GM21619 (cell line): ENCODE measurements around the gene PLA2G4B.
A peak's percentile ranks its signal among the peaks of the same experiment; 100 is the strongest.
"Not testable (repeated sequence)": the region's sequence is repeated elsewhere in the genome, so short reads cannot be mapped to it uniquely, and the experiment has no call there.

Experiments used
- ATAC-seq: cut with Tn5 transposase; IDR thresholded peaks from one replicate; pipeline ENCODE4 v1.9.1; 2021; ENCODE audit not compliant: unreplicated experiment

Gene PLA2G4B

DNA sequence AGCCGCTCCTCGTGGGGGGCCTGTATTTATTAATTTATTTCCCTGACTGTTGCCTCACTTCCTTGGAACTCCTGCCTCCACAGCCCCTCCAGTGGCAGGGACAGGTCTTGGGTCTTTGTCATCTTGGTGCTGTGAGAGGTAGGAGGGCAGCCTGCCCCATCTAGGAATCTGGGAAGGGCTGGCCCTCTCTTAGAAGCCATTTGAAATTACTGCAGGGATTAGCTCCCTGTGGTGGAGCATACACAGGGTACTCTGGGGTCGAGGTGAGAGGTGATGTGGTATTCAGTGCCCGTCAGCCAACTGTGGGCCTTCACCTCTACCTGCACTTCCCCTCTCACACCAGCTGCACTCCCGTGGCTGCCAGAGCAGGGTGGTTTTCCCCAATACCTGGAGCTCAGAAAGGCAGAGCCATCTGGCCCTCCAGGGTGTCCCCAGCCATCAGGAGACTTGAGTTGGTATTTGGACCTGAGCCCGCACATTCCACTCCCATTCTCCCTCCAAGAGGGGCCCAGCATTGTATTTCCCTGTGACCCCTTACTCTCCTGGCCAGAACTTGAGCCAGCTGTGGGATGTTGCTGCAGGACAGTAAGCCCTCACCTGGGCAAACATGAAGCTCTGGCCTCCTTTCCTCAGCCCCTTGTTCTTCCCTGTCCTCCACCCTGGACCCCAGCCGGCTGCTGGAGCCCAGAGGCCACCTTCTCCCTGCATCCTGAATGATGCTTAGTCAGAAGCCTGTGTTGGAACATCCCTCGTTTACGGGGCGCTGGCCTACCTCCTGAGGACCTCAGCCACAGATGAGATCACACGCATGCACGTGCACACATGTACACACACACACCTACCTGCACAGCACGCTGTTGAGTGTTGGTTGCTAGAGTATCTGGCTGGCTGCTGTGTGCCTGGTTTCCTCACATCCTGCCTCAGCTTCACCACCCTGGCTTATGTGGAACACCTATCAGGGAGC, 12.8 kb upstream of the PLA2G4B start:
- no peak for ATAC-seq

DNA sequence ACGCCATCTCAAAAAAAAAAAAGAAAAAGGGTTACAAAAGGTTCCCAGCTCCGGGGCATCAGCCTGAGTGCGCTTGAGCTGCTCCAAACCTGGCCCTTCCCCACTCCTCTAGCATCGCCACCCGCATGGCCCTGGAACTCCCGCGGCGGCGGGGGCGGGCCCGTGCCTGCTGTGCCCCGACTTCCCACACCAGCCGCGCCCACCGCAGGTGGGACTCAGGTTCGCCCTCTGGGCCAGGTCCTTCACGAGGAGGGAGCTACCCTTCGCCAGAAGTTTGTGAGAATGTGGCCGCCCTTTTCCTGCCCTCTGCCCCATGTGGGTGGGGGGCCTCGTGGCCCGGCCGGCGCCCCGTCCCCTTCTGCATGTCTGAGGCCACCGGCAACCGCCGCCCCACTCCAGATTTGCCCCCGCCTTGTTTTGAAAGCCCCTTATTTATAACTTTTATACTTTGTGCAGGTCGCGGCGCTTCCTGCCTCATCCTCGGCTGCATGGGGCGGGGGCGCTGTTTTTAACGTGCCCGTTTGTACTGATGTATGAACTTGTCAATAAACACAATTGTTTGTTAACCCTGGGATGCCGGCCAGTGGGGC, 11.3 kb upstream of the PLA2G4B start:
- ATAC-seq: peak; percentile 10

DNA sequence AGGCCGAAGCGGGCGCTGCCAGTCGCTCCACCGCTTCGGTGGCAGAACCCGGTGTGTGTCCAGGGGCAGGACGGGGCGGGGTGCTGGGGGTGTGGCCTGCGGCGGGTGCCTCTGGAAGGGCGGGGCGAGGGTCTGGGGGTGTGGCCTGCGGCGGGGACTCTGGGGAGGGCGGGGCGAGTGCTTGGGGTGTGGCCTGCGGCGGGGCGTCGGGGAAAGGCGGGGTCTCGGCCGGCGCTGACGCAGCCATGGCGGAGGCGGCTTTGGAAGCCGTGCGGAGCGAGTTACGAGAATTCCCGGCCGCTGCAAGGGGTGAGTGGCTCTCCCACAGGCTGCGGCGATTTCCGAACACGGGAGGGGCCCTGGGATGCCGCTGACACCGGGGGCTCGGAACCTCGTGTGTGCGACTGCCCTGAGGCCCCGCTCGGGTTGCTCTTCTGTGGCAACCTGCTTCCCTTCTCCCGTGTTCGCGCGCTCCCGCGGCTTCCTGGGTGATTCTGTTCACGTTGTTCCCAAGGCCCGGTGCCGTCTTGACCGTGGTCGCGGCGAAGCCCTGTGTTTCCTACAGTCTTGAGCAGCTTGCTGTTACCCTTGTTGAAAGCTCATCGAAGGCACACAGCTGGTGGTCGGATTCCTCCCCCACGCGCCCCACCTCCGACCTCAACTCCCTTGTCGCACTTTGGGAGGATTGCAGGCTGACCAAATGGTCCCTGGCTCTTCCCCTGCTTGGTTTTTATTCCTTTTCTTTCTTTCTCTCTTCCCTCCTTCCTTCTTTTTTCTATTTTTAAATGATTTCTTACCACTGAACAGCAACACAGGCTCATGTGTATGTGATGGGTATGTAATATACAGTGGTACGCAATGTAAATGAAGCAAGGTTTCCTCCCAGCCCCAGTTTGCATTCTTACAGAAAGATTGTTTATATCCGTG, 10.5 kb upstream of the PLA2G4B start, which contains the start of gene JMJD7:
JMJD7 (plus strand) TSS at position 213 of the 927 bp plus-strand sequence; CDS start at position 246, 33 bp downstream.
- peak; percentile 60 for ATAC-seq

DNA sequence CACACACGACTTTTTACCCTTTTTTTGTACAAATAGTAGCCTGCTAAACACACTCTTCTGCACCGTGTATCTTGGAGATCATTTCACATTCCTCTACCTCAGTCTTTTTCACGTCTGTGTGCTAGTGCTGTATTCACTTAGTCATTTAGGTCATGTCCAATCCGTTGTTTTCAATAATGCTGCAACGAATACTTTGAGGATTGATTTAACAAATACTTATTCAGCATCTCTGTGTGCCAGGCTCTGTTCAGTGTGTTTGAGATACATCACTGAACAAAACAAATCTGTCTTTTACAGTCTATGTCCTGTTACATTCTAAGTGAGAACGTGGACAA, 9.9 kb upstream of the PLA2G4B start:
- ATAC-seq: no peak

DNA sequence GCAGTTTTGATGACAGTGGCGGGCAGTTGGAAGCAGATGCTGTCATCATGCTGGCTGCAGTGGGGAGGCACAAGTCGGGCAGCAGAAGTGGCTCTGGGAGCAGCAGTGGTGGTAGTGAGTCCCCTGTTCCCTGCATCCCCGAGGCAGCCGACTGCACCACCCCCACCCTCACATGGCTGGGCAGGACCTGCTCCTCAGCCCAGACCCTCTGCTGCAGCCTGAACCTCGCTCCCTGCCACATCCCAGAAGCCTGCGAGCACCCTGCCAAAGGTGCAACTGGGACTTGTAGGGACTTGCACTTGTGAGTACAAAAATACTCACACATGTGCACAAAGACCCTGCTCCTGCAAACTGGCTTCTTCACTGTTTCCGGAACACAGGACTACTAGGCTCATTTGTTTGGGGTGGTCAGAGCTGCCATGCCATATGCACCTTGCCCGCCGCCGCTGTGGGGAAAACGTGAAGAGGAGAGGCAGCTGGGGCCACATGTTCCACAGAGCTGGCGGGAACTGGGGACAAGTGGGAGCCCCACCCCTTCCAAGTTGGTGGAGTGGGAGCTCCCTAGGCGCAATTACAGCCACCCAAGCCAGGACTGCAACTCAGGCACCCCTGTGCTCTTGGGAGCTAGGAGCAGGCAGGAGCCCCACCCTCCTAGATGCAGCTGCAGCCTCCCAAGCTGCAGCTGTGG, 8.5 kb upstream of the PLA2G4B start:
- ATAC-seq: no peak

DNA sequence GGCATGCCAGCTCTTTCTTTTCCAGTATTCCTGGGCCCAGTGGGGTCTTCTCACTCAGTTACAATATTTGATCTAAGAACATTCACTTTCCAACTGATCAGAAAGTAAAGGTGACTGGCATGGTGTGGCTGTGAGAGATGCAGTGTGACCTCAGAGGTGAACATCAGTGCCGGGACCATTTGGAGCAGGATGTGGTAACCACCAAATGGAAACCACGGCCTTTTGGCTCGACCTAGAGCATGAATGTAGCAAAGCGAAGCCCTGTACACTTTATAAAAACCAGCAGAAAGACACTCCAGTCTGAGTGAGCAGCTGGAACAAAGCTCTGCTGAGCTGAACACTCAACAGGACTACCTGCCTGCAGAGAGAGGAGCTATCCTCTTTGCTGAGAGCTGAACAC, 7.4 kb upstream of the PLA2G4B start:
- ATAC-seq: not testable (repeated sequence)

DNA sequence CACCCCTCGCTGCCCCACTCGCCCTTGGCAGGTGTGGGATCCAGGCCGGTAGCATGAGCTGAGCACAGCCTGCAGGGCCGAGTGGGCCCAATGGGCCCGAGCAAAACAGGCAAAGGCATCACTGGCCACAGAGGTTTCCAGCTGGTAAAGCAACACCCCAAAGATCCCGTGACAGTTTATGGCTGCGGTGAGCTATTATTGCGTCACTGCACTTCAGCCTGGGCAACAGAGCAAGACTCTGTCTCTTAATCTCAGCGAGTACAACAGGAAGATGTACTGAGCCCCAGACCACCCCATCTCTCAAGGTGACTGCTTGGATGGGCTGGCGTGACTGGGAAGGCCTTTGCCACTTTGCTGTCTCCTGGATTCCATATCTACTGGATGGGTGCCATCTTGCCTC, 6.4 kb upstream of the PLA2G4B start:
- no peak for ATAC-seq

DNA sequence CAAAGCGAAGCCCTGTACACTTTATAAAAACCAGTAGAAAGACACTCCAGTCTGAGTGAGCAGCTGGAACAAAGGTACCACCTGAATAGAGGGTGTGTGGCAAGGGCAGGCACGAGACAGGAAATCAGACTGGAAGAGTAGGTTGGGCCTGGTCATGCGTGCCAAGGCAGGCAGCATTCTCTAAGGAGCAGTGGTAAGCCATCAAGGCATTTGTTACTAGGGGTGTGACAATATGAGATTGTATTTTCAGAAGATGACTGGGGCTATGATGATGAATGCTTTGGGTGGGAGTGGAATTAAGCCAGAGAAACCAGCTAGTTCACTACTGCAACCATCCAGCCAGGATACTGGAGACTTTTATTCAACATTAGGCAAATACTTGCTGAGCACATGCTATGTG, 5.8 kb upstream of the PLA2G4B start:
- ATAC-seq: no peak

DNA sequence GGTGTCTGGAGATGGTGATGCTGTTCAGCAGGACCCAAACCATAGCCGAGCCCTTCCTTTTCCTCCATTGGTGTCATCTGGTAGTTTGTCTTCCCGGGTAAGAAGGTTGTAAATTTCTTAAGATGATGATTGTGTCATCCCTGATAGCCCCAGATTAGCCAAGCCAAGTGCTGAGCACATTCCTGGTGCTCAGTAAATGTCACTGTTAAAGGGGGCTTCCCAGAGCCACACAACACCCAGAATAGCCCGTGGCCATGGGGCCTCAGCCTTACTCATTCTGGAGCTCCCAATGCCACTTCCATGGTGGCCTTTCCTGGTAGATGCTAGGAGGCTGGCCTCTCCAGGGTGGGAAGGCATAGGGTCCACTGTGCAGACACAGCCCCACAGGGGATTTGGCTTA, 4.6 kb upstream of the PLA2G4B start:
- no peak for ATAC-seq

DNA sequence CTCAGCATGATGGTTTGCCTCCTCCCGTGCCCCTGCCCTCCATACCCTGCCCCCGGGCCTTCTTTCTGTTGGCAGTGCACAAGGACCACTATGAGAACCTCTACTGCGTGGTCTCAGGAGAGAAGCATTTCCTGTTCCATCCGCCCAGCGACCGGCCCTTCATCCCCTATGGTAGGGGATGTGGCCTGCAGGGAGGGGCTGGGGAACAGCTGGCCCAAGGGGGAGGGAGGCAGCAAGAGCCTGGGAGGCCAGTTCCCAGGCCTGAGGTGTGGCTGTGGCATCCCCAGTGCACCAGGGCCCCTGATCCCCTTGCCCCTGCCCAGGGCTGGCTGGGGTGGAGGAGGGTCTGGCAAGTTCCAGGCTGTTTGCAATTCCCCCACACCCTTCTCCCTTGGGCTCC, 2.6 kb upstream of the PLA2G4B start:
- no peak for ATAC-seq

DNA sequence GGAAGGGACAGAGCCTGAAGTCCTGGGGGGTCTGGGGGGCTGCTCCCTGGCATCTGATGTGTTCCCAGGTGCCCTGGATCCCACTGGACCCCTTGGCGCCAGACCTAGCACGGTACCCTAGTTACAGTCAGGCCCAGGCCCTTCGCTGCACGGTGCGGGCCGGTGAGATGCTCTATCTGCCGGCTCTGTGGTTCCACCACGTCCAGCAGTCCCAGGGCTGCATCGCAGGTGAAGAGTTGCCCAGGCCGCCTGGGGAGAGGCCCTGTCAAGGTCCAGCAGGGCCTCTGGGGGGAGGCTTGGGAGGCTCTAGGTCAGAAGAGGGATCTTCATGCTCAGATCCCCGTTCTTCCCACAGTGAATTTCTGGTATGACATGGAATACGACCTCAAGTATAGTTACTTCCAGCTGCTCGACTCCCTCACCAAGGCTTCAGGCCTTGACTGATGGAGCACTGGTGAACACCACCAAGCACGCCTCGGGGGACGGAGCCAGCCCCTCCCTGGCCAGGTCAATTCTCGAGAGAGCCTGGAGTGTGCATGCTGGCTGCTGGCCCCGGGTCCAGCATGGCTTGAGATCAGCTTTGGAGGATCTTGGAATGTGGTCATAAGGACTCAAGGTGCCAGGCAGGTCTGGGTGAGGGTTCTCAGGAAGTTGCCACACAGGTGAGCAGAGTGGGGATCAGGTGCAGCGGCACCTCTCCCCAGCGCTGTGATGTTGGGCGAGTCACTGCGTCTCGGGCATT, 1.8 kb upstream of the PLA2G4B start:
- no peak for ATAC-seq

DNA sequence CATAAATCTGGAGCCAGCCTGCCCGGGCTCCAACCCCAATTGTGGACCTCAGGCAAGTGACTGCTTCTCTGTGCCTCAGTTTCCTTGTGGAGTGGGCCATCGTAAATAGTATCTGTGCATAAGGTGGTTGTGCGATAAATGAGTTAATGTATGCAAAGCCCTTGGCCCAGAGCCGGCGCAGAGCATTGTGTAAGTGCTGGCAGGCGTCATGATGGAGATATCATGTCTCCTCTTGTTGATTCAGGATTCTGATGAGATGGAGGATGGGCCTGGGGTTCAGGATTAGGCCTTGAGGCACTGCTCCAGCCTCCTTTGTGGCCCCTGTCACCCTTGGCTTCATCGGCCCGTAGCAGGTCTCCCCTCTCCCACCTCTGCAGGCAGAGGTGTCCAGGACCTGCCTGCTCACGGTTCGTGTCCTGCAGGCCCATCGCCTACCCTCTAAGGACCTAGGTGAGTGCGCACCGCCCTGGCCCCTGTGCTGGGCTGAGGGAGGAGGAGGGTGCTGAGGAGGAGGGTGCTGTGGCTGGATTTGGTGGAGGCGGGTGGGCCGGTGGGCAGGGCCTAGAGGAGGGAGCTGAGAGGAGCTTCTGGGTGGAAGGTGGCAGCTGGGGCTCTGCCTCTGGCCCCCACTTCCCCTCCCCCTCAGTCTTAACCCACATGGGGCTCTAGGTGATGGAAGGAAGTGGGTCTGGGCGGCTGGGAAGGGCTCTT, 1.3 kb downstream of the PLA2G4B start:
- no peak for ATAC-seq

DNA sequence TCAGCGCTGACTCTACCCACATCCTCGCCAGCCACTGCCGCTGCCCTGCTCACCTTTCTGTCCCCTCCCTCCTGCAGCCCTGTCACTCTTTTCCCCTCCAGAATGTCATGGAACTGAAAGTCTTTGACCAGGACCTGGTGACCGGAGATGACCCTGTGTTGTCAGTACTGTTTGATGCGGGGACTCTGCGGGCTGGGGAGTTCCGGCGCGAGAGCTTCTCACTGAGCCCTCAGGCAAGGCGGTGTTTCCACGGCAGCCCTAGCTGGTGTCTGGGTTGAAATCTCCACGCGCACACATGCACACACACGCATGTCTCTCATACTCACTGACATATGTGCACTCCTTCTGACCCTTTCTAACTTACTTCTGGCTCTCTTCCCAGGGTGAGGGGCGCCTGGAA, 2.0 kb downstream of the PLA2G4B start:
- no peak for ATAC-seq

DNA sequence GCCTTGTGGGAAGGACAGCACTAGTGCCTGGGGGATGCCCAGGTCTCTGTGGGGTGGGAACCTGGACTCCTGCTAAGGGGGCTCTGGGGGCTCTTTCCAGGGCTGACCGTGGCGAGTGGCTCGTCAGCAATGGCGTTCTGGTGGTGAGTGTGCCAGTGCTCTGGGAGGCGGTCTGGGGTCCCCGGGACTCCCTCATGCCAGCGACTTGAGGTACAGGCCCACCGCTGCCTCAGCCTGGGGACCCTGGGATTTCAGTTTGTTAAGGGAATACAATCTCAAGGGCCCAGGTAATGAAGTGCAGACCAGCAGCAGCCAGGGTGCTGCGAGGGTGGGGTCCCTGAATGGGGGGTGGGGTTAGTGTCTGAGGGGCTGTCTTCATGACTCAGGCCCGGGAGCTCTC, 2.5 kb downstream of the PLA2G4B start:
- ATAC-seq: no peak

DNA sequence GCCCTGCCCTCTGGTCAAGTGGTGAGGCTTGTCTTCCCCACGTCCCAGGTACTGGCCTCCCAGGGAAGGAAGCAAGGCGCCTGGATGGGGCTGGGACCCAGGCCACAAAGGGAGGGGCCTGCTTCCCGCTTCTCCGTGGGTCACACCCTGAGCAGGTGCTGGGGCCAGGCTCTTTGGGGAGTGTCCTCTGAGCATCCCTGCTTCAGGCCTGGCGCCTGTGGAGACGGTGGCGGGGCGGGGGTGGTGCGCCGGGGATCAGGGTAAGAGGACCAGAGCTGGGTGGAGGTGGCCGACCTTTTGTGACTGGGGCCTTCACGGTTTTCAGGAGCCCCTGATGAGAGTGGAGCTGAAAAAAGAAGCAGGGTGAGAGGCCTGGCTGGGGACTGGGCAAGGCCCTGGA, 3.6 kb downstream of the PLA2G4B start:
- ATAC-seq: no peak

DNA sequence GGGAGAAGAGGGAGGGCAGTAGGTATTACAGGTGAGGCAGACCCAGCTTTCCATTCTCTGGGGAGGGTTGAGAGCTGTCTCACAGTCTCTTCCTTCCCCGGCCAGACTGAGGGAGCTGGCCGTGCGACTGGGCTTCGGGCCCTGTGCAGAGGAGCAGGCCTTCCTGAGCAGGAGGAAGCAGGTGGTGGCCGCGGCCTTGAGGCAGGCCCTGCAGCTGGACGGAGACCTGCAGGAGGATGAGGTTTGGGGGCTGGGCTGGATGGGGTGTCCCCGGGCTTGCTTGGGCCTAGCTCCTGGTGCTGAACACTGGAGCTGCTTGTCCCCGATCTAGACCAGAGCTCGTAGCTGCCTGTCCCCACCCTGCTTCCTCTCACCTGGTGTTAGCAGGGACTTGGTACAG, 4.9 kb downstream of the PLA2G4B start:
- no peak for ATAC-seq

DNA sequence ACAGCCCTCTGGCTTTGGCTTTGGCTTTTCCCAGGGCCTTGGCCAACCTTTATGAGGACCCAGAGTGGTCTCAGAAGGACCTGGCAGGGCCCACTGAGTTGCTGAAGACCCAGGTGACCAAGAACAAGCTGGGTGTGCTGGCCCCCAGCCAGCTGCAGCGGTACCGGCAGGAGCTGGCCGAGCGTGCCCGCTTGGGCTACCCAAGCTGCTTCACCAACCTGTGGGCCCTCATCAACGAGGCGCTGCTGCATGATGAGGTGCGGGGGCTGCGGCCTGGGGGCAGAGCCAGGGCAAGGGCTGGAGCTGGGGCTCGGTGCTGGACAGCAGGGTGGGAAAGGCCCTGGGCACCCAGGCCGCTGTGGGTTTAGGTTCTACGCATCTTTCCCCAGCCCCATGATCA, 6.2 kb downstream of the PLA2G4B start:
- ATAC-seq: no peak

DNA sequence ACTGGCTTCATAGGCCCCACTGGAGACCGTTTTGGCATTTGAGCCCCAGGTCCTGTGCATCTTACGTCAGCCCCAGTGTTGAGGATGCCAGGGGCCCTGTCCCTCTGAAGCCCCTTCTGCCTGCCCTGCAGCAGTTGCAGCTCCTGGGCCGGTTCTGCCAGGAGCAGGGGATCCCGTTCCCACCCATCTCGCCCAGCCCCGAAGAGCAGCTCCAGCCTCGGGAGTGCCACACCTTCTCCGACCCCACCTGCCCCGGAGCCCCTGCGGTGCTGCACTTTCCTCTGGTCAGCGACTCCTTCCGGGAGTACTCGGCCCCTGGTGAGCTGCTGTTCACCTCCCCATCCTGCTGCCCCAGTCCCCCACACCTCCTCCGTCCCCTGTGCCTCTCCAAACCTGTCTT, 8.6 kb downstream of the PLA2G4B start:
- ATAC-seq: no peak

DNA sequence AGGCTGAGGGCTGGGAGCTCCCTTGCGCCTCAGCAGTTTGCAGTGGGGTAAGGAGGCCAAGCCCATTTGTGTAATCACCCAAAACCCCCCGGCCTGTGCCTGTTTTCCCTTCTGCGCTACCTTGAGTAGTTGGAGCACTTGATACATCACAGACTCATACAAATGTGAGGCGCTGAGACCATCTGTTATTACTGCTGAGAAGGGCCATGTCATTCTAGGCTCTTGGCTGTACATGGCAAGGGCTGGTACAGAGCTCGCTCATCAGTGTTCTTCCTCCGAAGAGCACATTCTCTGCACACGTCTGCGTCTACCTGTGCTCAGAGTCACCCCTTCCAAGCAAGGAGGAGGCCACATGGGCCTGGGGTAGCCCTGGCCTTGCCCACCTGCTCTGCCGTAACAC, 9.3 kb downstream of the PLA2G4B start:
- no peak for ATAC-seq

DNA sequence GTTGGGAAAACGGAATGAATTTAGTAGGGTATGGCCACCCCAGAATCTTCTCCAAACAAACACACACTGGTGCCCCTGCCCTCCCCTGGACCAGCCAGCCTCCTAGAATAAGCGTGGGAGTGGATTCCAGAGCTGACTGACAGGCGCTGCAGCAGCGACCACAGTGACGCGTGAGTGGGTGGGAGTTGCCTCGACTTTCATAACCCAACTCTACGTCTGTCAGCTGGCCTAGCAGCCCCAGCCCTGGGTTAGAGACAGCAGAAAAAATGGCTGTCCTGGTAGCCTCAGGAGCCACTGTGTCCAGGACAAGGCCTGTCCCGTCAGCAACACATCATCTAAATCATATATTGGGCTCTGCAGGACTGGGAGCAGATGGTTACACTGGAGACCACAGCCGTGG, 10.0 kb downstream of the PLA2G4B start:
- ATAC-seq: no peak
